Amniotic epithelial cell (primary cell): ENCODE measurements around the gene GATAD1.
"Not testable (repeated sequence)": the region's sequence is repeated elsewhere in the genome, so short reads cannot be mapped to it uniquely, and the experiment has no call there.

Source experiments
- DNase-seq: peaks from one replicate; pipeline ENCODE4 v3.0.0-alpha.2; 2010; ENCODE audit warnings: low read depth

GATAD1 gene

GRCh38 chr7:92447345-92448204, at the start of gene GATAD1:
Gene GATAD1, plus strand, starts transcription at chr7:92447482. Its CDS starts 248 bp downstream, at chr7:92447730.
- DNase-seq, result peak; percentile 90

DNA sequence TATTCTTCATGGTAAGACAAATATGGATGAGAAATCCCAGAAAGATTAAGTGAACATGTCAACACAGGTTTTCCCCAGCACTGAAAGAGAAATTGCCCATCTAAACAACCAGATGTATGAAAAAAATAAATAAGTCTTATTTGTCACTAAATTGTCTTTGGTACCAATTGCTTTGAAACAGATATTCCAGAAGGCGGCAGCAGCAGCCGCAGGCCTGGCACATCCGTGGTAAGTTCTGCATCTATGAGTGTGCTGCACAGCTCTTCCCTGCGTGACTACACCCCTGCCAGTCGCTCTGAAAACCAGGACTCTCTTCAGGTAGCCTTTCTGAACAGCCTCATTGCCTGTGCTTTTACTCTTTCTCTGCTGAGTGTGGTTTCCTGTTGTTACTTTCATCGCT, 49.7 kb upstream of the GATAD1 start:
- no peak for DNase-seq

DNA sequence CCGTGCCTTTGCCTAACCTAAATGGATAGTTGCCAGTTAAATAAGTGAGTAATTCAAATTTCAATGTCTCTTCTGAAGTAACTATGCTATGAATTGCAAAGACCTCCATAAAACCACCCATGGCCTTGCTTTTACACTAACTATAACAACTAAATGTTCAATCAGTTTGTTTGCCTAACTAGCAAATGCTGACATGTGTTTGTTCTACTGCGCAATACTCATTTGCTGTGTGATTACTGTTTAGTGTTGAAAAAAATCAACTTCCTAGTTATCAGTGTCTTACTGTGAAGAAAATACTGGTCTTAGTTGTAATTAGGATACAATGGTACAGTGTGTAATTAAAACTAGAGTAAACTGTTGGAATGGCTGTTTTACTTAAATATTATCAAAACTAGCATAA, 47.3 kb upstream of the GATAD1 start:
- DNase-seq, result no peak

- DNase-seq, result peak; percentile 75
Observed at GRCh38 chr7:92402920-92403759, 44.1 kb upstream of the GATAD1 start.

DNA sequence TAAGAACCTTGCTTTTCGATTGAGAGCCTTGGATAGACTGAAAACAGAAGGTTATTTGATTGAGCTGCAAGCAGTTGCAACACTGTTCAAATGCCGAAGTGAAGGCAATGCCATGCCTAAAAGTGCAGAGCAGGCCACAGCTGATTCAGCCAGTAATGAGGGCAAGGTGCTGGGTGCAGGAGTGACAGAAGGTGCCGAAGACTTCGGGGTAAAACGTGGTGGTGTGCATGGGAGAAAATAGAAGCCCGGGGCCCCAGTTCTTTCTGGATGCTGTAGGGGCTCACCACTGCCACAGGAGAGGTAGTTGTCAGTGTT, 43.6 kb upstream of the GATAD1 start:
- no peak for DNase-seq

DNA sequence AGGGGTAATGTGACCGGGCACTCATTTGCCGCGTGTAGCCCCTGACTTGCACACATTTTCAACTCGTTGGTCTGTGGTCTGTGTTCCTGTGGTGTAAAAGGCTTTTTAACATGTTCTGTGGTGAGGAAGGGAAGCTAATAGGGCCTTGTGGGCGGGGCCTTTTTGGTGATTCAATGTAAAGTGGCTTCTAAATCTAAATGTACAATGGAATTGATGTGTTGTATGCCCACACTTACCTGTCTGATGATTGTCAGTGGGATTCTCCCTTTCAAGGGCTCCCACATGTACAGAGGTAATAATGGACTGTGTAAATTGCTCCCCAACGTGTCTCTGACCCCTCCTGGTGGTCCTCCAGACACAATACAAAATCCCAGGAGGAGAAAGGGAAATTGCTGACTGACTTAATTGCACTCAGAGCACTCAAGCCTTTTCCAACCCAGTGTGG, 43.1 kb upstream of the GATAD1 start:
- no peak for DNase-seq

GRCh38 chr7:92409357-92409756, 37.9 kb upstream of the GATAD1 start:
- no peak for DNase-seq

GRCh38 chr7:92410162-92410561, 37.1 kb upstream of the GATAD1 start:
- not testable (repeated sequence) for DNase-seq

- no peak for DNase-seq
Observed at GRCh38 chr7:92412745-92413144, 34.5 kb upstream of the GATAD1 start.

DNA sequence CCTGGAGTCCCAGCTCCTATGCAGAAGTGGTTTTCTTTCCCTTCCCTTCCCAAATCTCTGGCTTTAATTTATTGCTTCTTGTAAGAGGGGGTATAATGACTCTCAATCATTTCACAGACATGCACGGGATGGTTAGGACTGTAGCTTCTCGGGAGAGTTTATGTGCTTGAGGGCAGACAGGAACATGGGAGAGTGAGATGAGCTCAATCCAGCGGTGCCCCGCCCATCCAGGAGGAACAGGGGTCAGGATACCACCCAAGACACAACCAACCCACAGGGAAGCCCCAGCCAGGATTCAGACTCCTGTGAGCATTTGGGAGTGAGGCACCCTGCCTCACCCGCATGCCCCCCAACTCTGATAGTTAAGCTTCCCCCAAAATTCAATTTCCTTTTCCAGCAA, 33.7 kb upstream of the GATAD1 start:
- no peak for DNase-seq

DNA sequence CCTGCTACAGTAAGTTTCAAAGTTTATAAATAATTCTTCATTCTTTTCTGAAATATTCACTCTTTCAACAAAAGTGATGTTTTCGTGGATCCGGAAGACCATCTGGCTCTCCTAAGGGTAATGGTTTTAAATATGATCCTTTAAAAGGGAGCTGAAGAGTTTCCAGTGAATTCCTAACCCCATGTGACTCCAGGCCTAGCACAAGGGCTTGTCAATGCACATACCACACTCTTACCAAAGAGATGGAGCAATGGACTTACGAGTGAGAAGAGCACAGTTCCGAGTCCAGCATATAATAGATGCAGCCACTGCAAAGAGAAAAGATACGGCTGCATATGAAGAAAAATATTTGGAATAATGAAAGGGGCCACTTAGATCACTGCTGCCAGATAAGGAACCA, 32.1 kb upstream of the GATAD1 start:
- peak; percentile 56 for DNase-seq

DNA sequence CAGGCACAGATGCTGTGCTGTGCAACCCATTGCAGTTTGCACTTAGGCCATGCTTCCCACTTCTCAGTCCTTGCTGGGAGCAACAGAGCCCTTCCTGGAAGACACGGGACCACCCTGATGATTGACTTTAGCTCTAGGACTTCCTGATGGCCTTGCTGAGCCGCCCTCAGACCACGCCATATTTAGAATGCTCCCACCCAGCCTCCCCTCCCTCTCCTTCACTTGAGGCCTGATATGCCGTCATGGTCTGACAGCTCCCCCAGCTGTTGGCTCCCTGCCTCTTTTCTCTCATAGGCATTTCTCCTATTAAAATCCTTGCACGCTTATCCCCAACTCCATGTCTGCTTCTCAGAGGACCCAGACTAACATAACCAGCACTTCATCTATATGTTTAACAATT, 29.4 kb upstream of the GATAD1 start:
- no peak for DNase-seq

DNA sequence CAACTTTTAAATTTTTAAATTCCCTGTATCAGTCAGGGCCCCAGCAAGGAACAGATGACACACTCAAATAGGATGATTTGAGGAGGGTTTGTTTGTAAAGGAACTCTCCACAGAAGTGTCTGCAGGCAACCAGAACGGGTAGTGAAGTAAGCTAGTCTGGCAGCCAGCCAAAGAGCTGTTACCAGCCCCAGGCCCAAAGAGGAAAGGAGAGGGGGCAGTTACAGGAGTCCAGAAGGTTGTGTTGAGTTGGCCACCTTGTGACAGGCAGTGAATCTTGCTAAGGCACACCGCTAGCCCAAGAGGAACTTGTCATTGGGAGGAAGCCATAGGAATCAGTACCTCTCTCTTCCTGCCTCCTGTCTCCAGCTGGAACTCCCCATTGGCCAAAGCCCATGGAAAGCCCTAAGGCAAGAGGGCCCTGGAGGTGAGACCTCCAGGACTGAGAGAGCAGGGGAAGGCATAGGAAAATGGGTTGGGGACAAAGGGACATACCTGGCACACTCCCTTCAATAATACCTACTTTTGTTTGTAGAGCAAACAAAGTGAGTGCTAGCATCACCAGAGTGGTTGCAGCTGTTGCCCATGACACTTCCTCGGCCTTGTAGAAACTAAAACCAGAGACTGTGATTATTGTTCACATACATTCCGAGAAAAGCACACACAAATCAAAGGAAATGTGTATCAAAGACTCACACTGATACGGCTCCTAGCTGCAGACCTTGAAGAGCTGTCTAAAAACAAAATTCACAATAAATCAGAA, 25.4 kb upstream of the GATAD1 start:
- DNase-seq, result no peak

- no peak for DNase-seq
Observed at GRCh38 chr7:92422926-92423325, 24.4 kb upstream of the GATAD1 start.

DNA sequence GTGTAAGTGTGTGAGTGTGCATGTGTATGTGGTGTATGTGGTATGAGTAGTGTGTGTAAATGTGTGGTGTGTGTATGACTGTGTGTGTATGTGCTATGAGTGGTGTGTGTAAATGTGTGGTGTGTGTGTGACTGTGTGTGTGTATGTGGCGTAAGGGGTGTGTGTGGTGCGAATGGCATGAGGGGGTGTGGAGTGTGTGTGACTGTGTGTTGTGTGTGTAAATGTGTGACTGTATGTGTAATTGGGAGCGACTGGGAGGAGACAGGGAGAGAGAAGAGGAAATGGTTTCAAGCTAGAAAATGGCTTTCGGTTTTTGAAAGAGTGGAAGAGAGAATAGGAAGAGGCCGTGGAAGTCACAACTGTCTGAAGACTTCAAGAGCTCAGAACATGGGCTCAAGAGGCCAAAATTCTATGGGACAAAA, 23.6 kb upstream of the GATAD1 start:
- no peak for DNase-seq

DNA sequence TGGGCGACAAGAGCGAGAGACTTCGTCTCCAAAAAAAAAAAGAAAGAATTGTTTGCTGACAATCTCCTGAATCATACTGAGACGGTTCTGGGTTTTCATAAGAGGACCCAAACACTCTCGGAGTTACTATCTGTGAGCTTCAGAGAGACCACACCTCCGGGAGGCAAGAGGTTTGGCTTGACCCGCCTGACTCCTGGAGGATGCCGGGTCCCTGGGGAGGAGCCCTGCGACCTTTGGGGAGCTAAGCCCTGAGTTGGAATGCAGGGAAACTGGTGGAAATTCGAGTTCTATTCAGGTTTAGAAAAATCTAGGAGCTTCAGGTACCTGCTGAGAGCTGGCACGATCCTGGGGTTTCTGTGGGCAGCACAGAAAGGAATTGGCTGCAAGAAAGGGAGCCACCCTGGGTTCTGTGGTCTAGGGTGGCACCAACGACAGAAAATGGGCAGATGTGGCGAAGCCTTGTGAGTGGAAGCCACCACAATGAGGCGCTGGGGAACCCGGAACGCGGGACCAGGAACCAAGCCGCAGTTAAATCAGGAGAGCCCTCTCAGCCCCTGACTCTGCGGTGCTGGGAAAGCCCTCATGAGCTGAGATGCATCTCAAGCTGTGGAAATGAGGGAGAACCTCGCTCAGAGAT, 21.9 kb upstream of the GATAD1 start:
- no peak for DNase-seq

DNA sequence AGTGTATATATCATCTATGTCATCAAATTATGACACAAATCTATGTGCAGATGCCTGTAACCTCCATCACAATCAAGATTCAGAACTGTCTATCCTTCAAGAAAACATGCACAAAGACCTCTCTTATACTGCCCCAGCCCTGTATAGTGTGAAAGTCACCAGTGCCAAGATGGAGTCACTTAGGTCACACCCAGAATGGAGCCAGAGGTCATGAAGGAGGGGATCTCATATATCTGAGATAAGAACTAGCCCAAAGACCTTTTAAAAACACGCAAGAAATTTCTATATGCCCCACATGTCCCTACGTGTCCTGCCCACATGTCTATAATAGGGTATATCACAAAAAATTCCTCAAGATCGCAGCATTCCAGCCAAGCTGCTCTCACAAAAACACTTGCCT, 20.1 kb upstream of the GATAD1 start:
- DNase-seq, result no peak

- DNase-seq, result no peak
Observed at GRCh38 chr7:92432299-92432946, 14.9 kb upstream of the GATAD1 start.

GRCh38 chr7:92433019-92433418, 14.3 kb upstream of the GATAD1 start:
- no peak for DNase-seq

DNA sequence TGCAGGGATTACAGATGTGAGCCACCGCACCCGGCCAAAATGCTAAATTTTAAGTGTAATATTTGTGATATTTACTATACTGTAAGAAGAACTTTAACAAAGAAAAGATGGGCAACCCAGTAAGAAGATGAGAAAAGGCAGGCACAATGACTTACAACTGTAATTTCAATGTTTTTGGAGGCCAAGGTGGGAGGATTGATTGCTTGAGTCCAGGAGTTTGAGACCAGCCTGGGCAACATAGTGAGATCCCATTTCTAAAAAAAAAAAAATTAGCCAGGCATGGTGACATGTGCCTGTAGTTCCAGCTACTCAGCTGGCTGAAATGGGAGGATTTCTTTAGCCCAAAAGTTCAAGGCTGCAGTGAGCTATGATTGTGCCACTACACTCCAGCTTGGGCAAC, 11.7 kb upstream of the GATAD1 start:
- DNase-seq, result no peak

GRCh38 chr7:92436612-92437445, 10.5 kb upstream of the GATAD1 start:
- DNase-seq, result no peak
